Activated T-helper 1 cell treated with anti-CD3 and anti-CD28 coated beads, Interleukin-12 subunit alpha, Interleukin-12 subunit beta, Interleukin-2, Interleukin-4 antibody, amounts not matched to agents 30 ng/mL and 10 ng/mL and 1 ng/mL, durations not matched to agents 14 hours and 24 hours and 36 hours (primary cell): Measurements from ENCODE around the gene OCA2. TPM values are rescaled to one million over a fixed set of nuclear protein-coding genes. Genes with fewer than 3 reads are reported as not detected.

Source experiments
- DNase-seq: peaks from one replicate; pipeline ENCODE4 v3.0.0; 2021; ENCODE audit warnings: low spot score
- H3K27ac Mint-ChIP-seq: one replicate; pipeline ENCODE4 v1.8.0; 2021; ENCODE audit warnings: mild to moderate bottlenecking, mixed read lengths
- H3K27me3 Mint-ChIP-seq: one replicate; pipeline ENCODE4 v1.8.0; 2022; ENCODE audit warnings: mild to moderate bottlenecking, moderate library complexity, mixed read lengths; ENCODE audit not compliant: insufficient read depth
- H3K36me3 Mint-ChIP-seq: one replicate; pipeline ENCODE4 v1.8.0; 2021; ENCODE audit warnings: low read depth, mixed read lengths
- H3K4me1 Mint-ChIP-seq: one replicate; pipeline ENCODE4 v1.8.0; 2021; ENCODE audit warnings: low read depth, mixed read lengths
- H3K4me3 Mint-ChIP-seq: one replicate; pipeline ENCODE4 v1.8.0; 2021; ENCODE audit warnings: mild to moderate bottlenecking, moderate library complexity, mixed read lengths
- H3K9me3 Mint-ChIP-seq: one replicate; pipeline ENCODE4 v1.8.0; 2021; ENCODE audit warnings: mixed read lengths
- intact Hi-C: fragments of 100-400 bp; cut with micrococcal nuclease; formaldehyde crosslinking; loops from one replicate; pipeline ENCODE4 v1.15.1; 2024
- total RNA-seq: library from RNA; stranded (reverse); gene quantifications from 2 replicates; pipeline ENCODE4 v1.2.3, GENCODE V29; 2022

OCA2 gene
- total RNA-seq, 1 donor from 2014 or later, result not detected

DNA sequence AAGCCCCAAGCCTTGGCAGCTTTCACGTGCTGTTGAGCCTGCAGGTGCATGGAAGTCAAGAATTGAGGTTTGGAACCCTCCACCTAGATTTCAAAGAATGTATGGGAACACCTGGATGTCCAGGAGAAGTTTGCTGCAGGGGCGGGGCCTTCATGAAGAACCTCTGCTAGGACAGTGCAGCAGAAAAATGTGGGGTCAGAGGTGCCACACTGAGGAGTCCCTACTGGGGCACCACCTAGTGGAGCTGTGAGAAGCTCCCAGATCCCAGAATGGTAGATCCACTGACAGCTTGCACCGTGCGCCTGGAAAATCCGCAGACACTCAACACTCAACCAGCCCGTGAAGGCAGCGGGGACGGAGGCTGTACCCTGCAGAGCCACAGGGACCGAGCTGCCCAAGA, 201.6 kb downstream of the OCA2 start:
- intact Hi-C loops, result no loop called here

GRCh38 chr15:27894645-27895044, 204.5 kb downstream of the OCA2 start:
- Mint-ChIP-seq H3K36me3 (no peaks in the 10 kb centered on the region), H3K9me3 (peaks cover 52% of the 10 kb centered on the region), H3K4me1 (no peaks in the 10 kb centered on the region), H3K27me3 (no peaks in the 10 kb centered on the region), H3K4me3 (no peak overlapping the region), H3K27ac (no peak overlapping the region)
- intact Hi-C loops, result no loop called here
- DNase-seq, result no peak

More for the DNA sequence above, 201.6 kb downstream of the OCA2 start:
- Mint-ChIP-seq H3K4me3 (no peak overlapping the region), H3K4me1 (no peaks in the 10 kb centered on the region), H3K9me3 (peaks cover 27% of the 10 kb centered on the region), H3K36me3 (no peaks in the 10 kb centered on the region), H3K27me3 (no peaks in the 10 kb centered on the region), H3K27ac (no peak overlapping the region)
- no peak for DNase-seq

- H3K4me3 Mint-ChIP-seq, result no peak overlapping the region
- H3K36me3 Mint-ChIP-seq, result no peaks in the 10 kb centered on the region
- peaks cover 64% of the 10 kb centered on the region for H3K9me3 Mint-ChIP-seq
- intact Hi-C loops, result no loop called here
- H3K27me3 Mint-ChIP-seq, result no peaks in the 10 kb centered on the region
- DNase-seq, result no peak
- no peaks in the 10 kb centered on the region for H3K4me1 Mint-ChIP-seq
- H3K27ac Mint-ChIP-seq, result no peak overlapping the region
These were observed 209.9 kb downstream of the OCA2 start for GRCh38 chr15:27889258-27889657.

GRCh38 chr15:27885201-27885600, 213.9 kb downstream of the OCA2 start:
- Mint-ChIP-seq H3K4me3 (no peak overlapping the region), H3K36me3 (no peaks in the 10 kb centered on the region), H3K27me3 (no peaks in the 10 kb centered on the region), H3K27ac (no peak overlapping the region), H3K9me3 (peaks cover 40% of the 10 kb centered on the region), H3K4me1 (no peaks in the 10 kb centered on the region)
- no peak for DNase-seq
- intact Hi-C loops, result no loop called here

DNA sequence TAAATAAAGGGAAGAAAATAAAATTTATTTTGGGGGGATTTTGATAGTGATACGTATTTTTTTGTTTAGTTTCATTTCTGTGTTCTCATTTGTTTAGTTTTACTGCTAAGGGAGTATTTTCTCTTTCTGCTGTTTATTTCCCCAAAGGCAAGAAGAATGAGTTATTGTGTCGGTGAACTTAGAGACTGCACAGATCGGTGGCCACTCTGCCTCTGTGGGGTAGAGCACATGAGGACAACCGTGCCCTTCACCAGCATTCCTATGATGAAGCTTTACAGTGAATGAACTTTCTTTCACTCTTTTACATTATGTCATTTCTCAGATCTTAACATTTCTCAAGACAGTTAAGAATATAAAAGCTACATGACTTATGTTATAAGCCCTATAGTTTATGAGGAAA, 214.4 kb downstream of the OCA2 start:
- Mint-ChIP-seq H3K27me3 (no peaks in the 10 kb centered on the region), H3K27ac (no peak overlapping the region), H3K36me3 (no peaks in the 10 kb centered on the region), H3K9me3 (peaks cover 35% of the 10 kb centered on the region), H3K4me3 (no peak overlapping the region), H3K4me1 (no peaks in the 10 kb centered on the region)
- no peak for DNase-seq
- intact Hi-C loops, result no loop called here

DNA sequence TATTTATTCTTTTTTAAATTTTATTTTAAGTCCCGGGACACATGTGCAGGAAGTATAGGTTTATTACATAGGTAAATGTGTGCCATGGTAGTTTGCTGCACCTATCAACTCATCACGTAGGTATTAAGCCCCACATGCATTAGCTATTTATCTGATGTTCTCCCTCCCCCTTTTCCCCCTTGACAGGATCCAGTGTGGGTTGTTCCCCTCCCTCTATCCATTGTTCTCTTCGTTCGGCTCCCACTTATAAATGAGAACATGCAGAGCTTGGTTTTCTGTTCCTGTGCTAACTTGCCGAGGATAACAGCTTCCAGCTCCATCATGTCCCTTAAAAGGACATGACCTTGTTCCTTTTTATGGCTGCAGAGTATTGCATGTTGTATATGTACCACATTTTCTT, 220.3 kb downstream of the OCA2 start:
- Mint-ChIP-seq H3K27ac (no peak overlapping the region), H3K27me3 (no peaks in the 10 kb centered on the region), H3K4me1 (no peaks in the 10 kb centered on the region), H3K36me3 (no peaks in the 10 kb centered on the region), H3K4me3 (no peak overlapping the region), H3K9me3 (peaks cover 6% of the 10 kb centered on the region)
- DNase-seq, result no peak
- intact Hi-C loops, result no loop called here

DNA sequence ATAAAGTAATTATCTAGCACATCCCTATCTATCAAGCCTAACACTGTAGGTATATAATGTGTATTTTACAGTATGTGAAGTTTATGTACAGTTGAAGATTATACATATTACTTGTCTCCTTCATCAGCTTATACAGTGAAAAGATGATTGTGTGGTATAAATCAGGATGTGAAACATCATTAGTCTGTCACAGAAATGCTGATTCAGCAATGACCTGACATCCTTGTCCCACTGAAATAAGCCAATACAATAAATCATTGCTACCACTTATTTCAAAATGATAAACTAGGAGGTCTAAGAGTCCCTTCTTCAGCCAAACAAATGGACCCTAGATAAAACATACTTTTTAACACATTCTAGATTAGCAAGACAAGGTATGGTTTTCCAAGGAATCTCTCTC, 225.3 kb downstream of the OCA2 start:
- no peak overlapping the region for H3K4me3 Mint-ChIP-seq
- no peaks in the 10 kb centered on the region for H3K27me3 Mint-ChIP-seq
- no peaks in the 10 kb centered on the region for H3K9me3 Mint-ChIP-seq
- no peak for DNase-seq
- H3K36me3 Mint-ChIP-seq, result no peaks in the 10 kb centered on the region
- H3K4me1 Mint-ChIP-seq, result no peaks in the 10 kb centered on the region
- no peak overlapping the region for H3K27ac Mint-ChIP-seq
- intact Hi-C loops, result no loop called here

- Mint-ChIP-seq H3K9me3 (no peaks in the 10 kb centered on the region), H3K4me1 (no peaks in the 10 kb centered on the region), H3K27ac (no peak overlapping the region), H3K27me3 (no peaks in the 10 kb centered on the region), H3K4me3 (no peak overlapping the region), H3K36me3 (no peaks in the 10 kb centered on the region)
- no peak for DNase-seq
- intact Hi-C loops, result no loop called here
These were observed 226.1 kb downstream of the OCA2 start for GRCh38 chr15:27873039-27873438.

DNA sequence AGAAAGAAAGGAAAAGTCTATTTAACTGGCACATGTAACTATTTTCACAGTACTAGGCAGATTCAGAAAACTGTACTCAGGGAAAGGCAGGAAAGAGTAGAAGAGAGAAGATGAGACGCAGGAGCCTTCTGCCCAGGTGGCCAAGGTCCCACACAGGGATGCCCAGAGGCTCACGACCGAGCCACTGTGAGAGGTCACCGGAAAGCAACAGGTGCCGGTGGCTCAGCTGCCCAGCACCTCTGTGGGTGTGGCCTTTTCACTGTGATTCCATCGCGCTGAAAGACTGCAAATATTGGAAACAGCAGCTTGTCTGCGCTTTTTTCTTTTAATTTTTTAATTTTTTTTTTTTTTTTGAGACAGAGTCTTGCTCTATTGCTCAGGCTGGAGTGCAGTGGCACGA, 226.8 kb downstream of the OCA2 start:
- H3K4me3 Mint-ChIP-seq, result no peak overlapping the region
- no peaks in the 10 kb centered on the region for H3K36me3 Mint-ChIP-seq
- intact Hi-C loops, result no loop called here
- H3K27ac Mint-ChIP-seq, result no peak overlapping the region
- no peaks in the 10 kb centered on the region for H3K4me1 Mint-ChIP-seq
- H3K27me3 Mint-ChIP-seq, result no peaks in the 10 kb centered on the region
- DNase-seq, result no peak
- H3K9me3 Mint-ChIP-seq, result no peaks in the 10 kb centered on the region

GRCh38 chr15:27871902-27872260, 227.2 kb downstream of the OCA2 start:
- no peak for DNase-seq
- Mint-ChIP-seq H3K36me3 (no peaks in the 10 kb centered on the region), H3K27me3 (no peaks in the 10 kb centered on the region), H3K4me1 (no peaks in the 10 kb centered on the region), H3K9me3 (no peaks in the 10 kb centered on the region), H3K27ac (no peak overlapping the region), H3K4me3 (no peak overlapping the region)
- intact Hi-C loops, result no loop called here

- DNase-seq, result no peak
- Mint-ChIP-seq H3K27ac (no peak overlapping the region), H3K36me3 (no peaks in the 10 kb centered on the region), H3K4me3 (no peak overlapping the region), H3K9me3 (no peaks in the 10 kb centered on the region), H3K4me1 (no peaks in the 10 kb centered on the region), H3K27me3 (no peaks in the 10 kb centered on the region)
- intact Hi-C loops, result no loop called here
These were observed 227.8 kb downstream of the OCA2 start for GRCh38 chr15:27871078-27871901.

GRCh38 chr15:27870320-27870719, 228.8 kb downstream of the OCA2 start:
- Mint-ChIP-seq H3K4me1 (no peaks in the 10 kb centered on the region), H3K27ac (no peak overlapping the region), H3K27me3 (no peaks in the 10 kb centered on the region), H3K36me3 (no peaks in the 10 kb centered on the region), H3K4me3 (no peak overlapping the region), H3K9me3 (peaks cover 3% of the 10 kb centered on the region)
- intact Hi-C loops, result no loop called here
- DNase-seq, result no peak

GRCh38 chr15:27869697-27870281, 229.3 kb downstream of the OCA2 start:
- no peaks in the 10 kb centered on the region for H3K4me1 Mint-ChIP-seq
- intact Hi-C loops, result no loop called here
- H3K9me3 Mint-ChIP-seq, result peaks cover 3% of the 10 kb centered on the region
- no peaks in the 10 kb centered on the region for H3K36me3 Mint-ChIP-seq
- no peak overlapping the region for H3K4me3 Mint-ChIP-seq
- no peak for DNase-seq
- H3K27ac Mint-ChIP-seq, result no peak overlapping the region
- H3K27me3 Mint-ChIP-seq, result no peaks in the 10 kb centered on the region
